Activated T-cell treated with anti-CD3 and anti-CD28 coated beads, Interleukin-2, amount 50 U/mL, for 1 hour (primary cell): ENCODE data around the gene MEA1.
"Not testable (repeated sequence)": the region's sequence is repeated elsewhere in the genome, so short reads cannot be mapped to it uniquely, and the experiment has no call there.

ENCODE experiments used
- DNase-seq: peaks from one replicate; pipeline ENCODE4 v3.0.0-alpha.2; 2020

The MEA1 gene

DNA sequence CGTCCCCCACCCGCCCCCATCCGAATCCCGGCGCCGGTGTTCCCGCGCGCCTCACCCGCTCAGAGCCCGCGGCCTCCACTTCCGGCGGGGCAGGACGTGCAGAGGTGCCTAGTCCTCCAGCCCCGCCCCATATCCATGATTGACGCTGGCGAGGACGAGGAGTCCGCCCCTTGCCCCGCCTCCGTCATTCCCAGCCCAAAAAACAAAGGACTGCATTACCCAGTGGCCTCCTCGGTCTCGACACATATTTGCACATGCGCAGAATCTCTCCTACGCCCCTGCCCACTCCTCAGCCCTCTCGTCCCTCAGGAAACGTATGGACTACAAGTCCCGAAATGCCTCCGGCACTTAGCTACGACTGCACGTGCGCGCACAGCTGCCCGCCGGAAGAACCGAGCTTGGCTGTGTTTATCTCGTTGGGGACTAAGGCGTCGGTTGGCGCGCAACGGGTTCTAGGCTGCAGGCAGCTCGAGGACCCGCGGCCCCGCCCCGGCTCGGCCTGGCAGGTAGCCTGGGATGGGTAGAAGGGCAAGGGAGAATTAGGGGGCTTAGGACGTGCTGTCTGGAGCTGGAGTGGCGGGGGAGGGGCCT lies at the start of gene MEA1, which contains the start of gene KLHDC3:
MEA1 (minus strand) TSS at position 104 of the 591 bp plus-strand sequence. CDS start 133 bp downstream, outside the sequence.
KLHDC3 (plus strand) TSS at position 407 of the 591 bp plus-strand sequence. CDS start 2,944 bp downstream, outside the sequence.
- peak; percentile 97 for DNase-seq

DNA sequence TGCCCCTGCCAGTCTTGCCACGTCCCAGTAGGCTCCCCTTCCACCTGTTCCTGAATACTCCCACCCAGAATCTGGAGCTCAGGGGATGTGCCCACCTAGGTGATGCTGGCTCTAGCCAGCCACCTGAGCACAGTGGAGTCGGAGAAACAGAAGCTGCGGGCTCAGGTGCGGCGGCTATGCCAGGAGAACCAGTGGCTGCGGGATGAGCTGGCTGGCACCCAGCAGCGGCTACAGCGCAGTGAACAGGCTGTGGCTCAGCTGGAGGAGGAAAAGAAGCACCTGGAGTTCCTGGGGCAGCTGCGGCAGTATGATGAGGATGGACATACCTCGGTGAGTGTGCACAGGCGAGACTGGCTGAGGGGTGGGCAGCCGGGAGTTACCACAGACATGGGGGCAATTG lies 49.1 kb upstream of the MEA1 start:
- no peak for DNase-seq

DNA sequence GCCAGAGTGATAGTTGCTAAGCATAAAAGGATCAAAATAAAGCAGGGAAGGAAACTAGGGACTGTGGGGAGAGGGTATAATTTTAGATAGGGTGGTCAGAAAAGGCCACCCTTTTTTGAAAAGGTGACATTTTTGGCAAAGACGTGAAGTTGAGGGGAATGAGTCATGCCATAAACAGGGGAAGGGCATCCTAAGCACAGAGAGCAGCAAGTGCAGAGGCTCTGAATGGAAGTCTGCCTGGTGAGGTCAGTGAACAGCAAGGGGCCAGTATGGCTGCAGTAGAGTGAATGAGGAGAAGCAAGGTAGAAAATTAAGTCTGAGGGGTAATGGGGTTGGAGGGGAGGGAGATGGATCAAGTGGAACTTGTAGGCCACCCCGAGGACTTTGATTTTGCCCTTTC lies 48.1 kb upstream of the MEA1 start:
- no peak for DNase-seq

DNA sequence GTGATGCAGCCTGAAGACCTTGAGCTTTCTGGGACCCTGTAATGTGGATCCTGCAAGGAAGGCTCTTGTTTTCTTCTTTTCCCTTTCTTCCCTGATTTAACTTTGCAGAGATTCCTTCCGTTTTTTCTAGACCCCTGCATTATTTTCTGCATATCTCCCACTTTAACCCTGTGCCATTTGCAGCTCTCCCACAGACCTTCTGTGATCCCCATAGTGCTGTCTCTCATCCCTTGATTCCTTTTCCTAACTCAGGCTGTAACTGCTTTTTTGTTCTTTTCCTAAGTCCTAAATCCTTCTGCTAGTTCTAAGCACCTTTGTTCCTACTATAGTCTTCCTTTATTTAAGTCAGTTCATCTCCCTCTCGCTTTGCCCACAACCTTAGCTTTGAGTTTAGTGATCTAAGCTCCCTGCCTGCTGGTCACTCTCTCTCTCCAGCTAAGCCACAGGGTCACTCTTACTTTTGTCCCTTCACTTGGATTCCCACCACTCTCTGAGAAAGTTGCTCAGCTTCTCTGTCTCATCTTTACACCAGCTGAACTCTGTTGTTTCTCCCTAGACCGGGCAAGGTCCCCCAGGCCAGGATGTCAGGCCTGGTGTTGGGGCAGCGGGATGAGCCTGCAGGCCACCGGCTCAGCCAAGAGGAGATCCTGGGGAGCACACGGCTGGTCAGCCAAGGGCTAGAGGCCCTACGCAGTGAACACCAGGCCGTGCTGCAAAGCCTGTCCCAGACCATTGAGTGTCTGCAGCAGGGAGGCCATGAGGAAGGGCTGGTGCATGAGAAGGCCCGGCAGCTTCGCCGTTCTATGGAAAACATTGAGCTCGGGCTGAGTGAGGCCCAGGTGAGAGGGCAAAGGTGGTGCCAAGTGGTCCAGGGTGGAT lies 47.2 kb upstream of the MEA1 start:
- DNase-seq: no peak

DNA sequence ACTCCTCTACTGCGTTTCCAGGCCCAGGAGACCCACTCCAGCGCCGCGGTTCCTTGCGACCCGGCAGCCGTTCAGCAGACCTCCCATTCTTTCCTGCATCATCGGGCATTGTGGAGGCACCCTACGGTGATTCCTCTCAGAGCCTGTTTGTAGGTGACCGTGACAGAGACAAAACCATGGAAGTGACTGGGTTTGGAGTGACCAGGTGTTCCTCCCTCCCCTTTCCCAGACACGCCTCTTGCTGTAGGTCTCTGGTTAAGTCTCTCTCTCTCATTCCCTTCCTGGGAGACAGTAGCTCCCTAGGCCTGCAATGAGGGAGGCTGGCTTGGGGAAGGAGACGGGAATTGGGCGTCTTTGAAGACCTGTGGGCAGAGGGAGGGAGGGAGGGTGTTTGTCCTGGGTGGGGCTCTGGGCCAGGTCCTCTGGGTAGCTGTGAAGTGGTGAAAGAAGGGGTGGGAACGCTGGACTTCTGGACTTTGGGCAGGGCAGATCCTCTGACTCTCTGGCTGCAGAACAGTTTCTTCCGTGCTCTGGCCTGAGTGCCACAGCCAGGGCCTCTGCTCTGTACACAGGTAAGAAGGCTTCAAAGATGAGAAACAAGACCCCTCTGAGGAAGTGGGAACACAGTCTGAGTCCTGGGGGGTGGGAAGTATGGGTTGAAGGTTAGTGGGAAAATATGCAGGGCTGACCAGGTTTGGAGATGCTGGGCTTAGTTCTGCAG lies 46.4 kb upstream of the MEA1 start:
- DNase-seq: no peak

DNA sequence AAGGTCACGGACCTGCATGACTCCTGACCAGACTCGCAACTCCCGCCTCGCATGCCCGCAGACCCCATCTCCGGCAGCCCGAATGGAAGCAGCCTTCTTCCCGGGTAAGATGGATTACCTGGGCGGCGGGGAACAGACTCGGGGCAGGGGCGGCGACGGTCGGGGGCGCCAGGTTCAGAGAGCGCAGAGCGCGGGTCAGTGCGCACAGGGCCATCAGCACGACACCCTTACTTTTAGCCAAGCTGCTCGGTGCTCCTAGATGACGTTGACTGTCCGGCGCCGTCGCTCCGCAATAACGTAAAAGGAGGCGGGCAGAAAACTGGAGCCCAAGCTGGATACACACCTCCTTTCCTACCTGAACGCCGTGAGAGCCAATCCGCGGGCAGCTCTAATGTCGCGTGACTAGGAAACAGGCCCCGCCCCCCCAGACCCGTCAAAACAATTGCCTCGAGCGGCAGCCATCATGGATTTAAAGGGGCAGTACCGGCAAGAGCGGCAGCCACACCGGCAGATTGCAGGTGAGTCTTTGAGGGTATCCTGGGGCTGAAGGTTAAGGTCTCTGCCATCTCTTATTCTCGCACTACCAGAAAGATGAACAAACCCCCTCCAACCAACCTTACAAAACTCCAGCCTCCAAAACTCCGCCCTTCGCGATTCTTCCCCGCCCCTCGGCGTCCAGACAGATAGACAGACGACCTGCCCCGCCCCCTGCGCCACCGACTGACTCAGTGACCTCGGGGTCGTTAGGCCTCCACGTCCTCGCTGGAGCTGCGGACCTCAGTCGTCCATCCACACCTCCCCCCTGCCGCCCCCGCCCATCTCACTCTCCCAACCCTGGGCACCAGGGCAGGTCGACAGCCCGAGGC lies 45.7 kb upstream of the MEA1 start, which contains the start of the genes KLC4 and MRPL2:
KLC4 (plus strand) TSS at position 464 of the 866 bp plus-strand sequence. CDS start 1,705 bp downstream, outside the sequence.
MRPL2 (minus strand) TSS at position 267 of the 866 bp plus-strand sequence; CDS start at position 214, 53 bp downstream.
- peak; percentile 98 for DNase-seq

DNA sequence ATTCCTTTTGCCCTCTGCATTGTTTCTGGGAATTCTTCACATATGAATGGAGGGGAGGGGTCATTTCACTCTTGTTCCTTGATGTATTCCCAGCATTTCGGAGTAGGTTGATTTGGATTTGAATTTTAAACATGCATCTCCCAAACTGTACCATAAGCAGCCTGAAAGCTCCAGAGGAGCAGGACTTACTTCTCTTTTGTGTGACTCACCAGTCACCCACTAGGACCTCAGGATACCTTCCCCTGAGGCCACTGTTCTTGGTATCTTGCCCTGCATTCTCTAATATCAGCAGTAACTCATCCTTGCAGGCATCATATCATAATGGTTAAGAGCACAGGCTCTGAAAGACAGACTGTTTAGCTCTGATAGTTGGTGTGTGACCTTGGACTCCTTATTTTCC lies 44.8 kb upstream of the MEA1 start:
- no peak for DNase-seq

DNA sequence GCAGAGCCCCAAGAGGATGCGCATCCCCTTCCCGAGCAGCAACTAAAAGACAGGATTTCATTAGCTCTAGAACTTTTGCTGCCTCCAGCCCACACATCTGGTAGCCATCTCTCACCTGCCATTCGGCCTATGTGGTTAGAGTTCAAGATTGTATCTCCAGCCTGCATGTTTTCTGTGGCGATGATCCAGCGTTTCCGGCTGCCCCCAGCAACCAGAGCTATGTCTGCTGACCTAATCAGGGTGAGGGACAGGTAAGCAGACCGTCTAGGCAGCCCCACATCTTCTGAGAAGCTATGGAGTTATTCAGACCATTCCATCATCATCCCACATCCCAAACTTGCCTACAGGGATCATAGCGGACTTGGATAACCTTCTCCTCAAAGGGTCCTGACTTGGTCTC lies 42.2 kb upstream of the MEA1 start:
- DNase-seq: no peak

DNA sequence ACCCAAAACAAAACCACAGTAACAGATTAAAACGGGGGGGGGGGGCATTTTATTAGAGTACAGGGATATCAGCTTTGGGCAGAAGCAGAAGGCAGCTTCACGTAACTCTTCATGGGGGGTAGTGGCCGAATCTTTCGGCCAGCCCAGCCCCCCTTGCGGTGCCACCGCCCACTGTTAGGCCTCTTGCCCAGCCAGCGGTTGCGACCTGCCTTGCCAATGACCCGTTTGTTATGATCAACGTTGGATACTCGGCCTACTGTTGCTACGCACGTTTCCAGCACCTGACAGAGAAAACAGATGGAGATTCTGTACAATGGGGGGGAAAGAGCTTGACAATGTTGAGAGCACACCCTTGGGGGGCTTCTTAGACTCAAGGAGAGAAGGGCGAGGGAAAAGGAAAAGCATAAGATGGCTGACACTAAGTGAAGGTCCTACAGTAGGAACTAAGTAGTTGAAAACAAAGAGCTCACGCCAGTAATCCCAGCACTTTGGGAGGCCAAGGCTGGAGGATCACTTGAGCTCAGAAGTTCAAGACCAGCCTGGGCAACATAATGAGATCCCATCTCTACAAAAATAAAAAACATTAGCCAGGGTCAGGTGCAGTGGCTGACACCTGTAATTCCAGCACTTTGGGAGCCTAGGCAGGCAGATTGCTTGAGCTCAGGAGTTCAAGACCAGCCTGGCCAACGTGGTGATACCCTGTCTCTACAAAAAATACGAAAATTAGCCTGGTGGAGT lies 40.6 kb upstream of the MEA1 start:
- no peak for DNase-seq

DNA sequence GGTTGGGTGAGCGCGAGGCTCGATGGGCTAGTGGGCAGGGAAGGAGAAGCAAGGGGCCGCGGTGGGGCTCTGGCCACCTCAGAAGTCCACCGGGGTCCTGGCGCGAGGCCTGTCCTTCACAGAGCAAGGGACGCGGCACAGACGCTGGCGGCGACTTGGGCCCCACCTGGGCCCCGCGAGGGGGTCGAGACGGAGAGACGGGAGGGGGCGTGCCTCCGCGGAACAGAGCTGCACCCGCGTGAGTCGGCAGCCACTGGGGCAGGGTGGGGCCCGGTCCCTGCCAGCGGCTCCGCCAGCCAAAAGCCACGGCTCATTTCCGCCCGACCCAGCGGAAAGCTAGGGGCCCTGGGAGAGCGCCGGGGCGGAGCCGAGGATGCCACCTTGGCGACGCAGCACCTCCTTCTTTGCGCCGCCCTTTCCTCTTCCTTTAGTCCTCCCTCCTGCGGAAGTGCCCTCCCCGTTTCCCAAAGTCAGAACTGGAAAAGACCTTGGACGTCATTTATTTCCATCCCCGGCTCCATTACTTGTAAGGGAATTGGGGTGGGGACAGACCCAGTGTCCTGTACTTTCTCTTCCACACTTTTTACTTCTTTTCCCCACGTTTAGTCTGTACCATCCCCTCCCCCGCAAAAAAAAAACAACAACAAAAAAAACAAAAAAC lies 39.9 kb upstream of the MEA1 start, which contains the start of gene CUL7:
CUL7 (minus strand) TSS at position 307 of the 661 bp plus-strand sequence. CDS start 1,063 bp downstream, outside the sequence.
- DNase-seq: peak; percentile 89

DNA sequence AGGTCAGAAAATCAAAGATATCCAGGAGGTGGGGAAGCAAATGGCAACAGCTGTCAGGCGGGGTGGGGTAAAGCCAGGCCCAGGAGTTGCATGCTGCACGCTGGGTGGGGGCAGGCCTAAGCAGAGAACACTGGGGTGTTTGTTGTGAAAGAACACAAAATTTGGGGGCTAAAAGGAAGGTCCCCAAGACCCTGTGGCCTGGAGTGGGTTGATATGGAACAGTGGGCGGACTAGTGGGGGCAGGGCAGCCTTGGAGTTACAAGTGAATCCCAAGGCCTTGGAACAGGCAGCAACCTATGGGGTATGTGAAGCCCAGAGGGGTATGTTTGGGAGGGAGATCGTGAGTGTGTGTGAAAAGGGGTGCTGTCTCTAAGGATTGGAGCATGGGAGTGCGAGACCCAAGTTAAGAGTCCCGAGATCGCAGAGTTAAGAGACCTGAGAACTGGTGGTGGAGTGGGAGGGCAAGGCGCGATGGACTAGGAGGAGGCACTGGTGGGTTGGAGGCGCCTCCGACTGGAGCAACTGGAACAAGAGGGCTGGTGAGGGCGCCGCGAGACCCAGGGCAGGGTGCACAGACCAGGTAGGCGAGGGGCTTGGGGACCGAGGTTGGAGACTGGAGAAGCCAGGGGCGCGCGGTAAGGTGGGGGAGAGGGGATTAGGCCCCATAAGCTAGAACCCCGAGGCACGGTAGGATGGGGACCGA lies 39.2 kb upstream of the MEA1 start:
- no peak for DNase-seq

DNA sequence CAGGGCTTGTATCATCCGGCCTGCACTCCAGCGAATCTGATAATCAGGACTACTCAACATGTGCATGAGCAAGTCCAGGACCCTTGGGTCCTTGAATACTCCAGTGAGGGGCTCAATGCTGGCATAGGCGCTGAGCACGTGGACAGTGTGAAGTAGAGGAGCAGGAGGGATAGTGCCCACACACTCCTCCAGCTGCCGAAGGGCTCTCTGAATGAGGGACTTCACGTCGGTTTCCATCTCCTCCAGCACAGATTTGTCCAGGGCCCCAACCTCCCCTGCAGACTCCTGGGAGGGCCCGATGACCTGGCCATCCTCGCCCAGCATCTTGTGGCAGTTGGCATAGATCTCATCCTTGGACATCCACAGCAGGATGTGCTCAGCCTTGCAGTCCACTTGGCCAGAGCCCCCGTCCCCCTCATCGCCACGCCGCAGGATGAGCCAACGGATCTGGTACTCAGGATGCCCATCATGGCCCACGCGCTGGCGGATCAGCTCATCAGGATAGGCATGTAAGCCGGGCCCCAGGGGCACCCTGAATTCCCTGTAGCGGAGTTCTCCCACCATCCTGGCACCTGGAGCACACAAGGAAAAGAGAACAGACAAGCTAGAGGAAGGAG lies 38.6 kb upstream of the MEA1 start:
- no peak for DNase-seq

DNA sequence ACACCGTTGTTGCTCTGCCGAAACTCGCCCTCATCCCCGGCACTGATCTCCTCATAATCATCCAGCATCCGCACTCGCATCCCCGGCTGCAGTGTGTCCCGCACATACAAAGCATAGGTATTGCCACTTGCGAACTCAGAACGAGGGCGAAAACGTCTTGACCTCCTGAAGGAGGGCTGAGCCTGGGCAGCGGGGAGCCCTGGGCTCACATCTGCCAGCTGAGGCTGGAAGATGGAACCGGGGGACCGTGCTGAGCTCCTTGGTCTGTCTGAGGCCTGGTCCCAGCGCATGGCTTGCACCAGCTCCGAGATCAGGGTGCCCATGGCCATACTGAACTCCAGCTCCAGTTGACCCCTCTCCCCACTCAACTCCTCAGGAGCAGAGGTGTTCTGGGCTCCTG lies 37.2 kb upstream of the MEA1 start:
- DNase-seq: no peak

DNA sequence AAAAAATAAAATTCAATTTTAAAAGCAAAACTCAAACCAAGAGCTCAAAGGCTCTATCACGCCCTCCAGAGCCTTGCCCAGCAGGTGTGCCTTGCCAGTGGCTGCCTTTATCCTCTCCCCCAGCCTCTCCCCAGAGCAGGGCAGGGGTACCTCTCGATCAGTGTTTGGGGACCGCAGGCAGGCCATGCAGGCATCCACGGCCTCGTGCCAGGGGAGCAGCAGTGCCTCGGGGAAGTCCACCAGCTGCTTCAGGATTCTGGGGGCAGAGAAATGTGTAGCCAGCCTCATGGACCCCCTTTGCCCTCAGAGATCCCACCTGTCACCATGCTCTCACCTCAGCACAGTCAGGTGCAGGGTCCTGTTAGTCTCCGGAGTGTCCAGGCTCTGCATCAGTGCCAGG lies 34.3 kb upstream of the MEA1 start:
- no peak for DNase-seq

DNA sequence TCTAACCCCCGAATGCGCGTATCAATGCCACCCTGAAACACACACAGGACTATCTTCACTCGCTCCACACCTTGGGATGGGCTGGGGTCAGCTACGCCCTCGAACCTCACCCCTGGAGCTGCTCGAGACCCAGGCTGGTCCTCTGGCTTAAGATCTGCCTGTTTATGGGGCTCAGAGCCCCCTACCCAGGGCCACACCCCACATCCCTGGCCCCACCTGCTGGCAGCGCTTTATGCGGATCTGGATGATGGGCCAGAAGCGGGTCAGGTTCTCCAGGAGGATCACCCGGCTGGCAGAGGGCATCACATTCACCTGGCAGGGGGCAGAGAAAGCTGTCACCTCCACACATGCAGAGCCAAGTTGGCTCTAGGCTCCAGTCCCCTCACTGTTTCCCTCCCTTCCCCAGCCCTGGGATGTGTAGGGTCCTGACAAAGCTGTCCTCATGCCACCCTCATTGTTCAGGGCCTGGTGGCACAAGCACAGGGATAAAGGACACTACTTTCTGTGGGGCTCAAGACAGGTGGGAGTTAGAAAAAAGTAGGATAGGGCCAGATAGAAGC lies 31.7 kb upstream of the MEA1 start:
- DNase-seq: no peak

DNA sequence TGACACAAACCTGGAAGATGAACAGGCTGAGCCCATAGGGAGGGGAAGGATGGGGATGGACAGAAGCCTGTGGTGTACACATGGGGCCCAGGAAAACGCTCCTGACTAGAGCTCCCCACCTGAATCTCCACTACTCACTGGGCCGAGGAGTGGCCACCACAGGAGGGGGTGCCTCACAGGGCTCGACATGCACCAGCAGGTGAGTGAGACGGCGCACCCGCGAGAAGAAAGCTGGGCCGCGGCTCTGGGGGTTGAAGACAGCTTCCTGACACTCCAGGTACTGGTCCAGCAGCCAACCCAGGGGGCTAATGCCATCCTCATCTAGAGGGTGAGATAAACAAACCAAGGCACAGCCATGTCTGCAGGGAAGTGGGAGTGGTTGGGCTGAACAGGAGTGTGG lies 29.6 kb upstream of the MEA1 start:
- no peak for DNase-seq

DNA sequence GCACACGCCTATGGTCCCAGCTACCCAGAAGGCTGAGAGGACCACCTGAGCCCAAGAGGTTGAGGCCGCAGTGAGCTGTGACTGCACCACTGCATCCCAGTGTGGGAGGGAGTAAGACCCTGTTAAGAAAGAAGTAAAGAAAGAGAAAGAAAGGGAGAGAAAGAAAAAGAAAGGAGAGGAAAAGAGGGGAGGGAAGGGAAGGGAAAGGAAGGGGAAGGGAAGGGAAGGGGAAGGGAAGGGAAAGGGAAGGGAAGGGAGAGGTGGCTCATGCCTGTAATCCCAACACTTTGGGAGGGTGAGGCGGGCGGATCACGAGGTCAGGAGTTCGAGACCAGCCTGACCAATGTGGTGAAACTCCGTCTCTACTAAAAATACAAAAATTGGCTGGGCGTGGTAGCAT lies 27.7 kb upstream of the MEA1 start:
- DNase-seq: not testable (repeated sequence)

DNA sequence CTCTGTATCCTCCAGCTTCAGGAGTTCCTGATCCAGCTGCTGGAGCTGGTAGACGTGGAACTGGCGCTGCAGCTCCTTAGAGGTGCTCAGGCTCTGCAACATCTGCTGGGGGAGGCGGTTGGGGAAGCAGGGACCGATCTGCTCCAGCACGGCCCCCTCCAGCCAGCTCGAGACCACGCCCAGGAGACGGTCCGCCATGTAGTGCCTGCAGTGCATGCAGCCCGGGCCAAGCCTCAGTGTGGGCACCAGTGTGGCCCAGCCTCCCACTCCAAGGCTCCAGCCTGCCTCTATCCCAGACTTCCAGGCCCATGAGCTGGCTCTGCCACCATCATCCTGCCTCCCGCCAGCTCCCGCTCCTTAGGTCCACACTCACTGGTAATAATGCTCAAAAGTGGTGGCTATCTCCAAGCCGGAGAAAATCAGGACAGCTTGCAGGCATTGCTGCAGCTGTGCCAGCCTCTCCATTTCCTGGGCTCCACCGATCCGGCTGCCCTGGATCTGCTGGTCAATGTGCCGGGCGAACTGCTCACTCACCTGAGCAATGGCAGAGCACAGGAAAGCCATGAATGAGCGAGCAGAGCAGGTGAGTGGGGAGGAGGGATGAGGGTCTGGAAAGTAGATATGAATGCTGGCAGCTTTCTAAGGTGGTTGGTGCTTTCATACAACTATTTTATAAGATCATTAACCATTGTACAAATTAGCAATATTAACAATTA lies 27.0 kb upstream of the MEA1 start:
- no peak for DNase-seq

DNA sequence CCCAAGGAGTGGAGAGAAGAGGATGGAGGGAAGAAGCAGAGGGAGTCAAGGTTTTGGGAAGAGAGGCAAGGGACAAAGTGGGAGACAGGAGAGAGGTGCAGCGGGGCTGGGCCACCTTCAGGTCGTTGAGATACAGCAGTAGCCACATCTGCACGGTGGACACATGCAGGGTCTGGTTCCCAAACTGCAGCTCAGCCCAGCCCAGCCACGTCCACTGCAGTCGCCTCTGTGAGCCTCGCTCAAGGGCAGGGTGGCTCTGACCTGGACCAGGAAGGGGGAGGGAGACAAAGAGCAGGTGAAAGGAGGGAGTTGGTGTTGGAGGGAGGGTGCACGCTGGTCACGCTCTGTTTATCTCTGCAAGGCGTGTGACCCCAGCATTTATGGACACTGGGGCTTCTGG lies 25.0 kb upstream of the MEA1 start:
- DNase-seq: no peak
